Cardiac muscle cell (in vitro differentiated cells and primary cell): ENCODE data around the gene SMC1B. TPM values are rescaled to one million over a fixed set of nuclear protein-coding genes. Genes with fewer than 3 reads are reported as not detected.
A peak's percentile ranks its signal among the peaks of the same experiment; 100 is the strongest.

Experiments used
- DNase-seq, 2 donors: peaks; one replicate each; pipeline versions ENCODE4 v3.0.0 to v3.0.0-alpha.2; 2010 to 2017; ENCODE audit warnings: low read depth in 1 of 2, low spot score in 1 of 2
- H3K27ac ChIP-seq: fragments of 200-600 bp; sonication (generic); 2 replicates; pipeline ENCODE4 v1.5.1; 2016
- H3K27me3 ChIP-seq: fragments of 200-600 bp; sonication (generic); 2 replicates; pipeline ENCODE4 v1.6.0; 2016; ENCODE audit warnings: control low read depth
- H3K36me3 ChIP-seq: fragments of 200-600 bp; sonication (generic); 2 replicates; pipeline ENCODE4 v1.5.1; 2016; ENCODE audit warnings: control low read depth
- H3K4me1 ChIP-seq: fragments of 200-600 bp; sonication (generic); 2 replicates; pipeline ENCODE4 v1.8.1; 2017; ENCODE audit warnings: low read depth, mild to moderate bottlenecking, mixed run types
- H3K4me3 ChIP-seq: fragments of 200-600 bp; sonication (generic); 2 replicates; pipeline ENCODE4 v1.5.1; 2016; ENCODE audit warnings: mild to moderate bottlenecking
- H3K9me3 ChIP-seq: fragments of 200-600 bp; sonication (generic); 2 replicates; pipeline ENCODE4 v1.5.1; 2017; ENCODE audit warnings: low read depth, mild to moderate bottlenecking, control low read depth
- polyA plus RNA-seq: library from polyadenylated mRNA; unstranded; fragments of >200 nt; fragmentation: Nextera tagmentation; extraction: Ambion mirVana; gene quantifications from 2 replicates; pipeline ENCODE4 v1.2.1, GENCODE V29; 2016
- total RNA-seq: library from RNA; depleted of rRNA; stranded (reverse); fragments of >200 nt; gene quantifications from 2 replicates; pipeline ENCODE4 v1.2.3, GENCODE V29; 2016
- TF ChIP-seq, protein P1 (sequence below): IDR thresholded peaks from 2 replicates; pipeline ENCODE4 v1.5.1; 2012; ENCODE audit warnings: low read depth, mild to moderate bottlenecking, low read length

The SMC1B gene
- total and polyA plus RNA-seq, 2 experiments from 2014 or later, result 0.15 TPM; not detected in 1

DNA sequence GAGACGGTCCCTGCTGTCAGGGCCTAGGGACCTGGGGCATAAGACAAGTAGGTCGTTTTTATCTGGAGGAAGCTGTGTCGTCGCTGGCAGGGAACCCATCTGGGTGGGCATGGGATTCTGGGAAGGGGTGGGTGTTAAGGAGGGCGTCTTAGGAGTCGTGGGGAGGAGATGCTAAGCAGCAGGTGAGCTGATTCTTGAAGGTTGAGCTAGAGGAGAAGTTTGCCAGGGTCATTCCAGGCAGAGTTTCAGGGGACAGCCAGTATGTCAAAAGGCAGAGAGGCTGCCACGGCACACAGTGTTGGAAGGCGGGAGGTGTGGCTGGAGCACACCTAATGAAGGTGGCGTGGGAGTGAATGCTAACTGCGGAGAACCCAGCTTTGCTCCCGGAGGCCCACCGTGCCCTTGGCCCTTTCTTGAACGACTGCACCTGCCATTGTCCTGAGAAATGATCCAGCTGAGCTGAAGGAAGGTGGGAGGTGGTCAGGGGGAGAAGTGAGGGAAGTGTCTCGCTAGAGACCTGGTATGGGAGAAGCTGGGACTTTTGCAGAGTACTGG, 102.3 kb downstream of the SMC1B start:
- no peaks in the 10 kb centered on the region for H3K36me3 ChIP-seq
- H3K27me3 ChIP-seq, result no peaks in the 10 kb centered on the region
- H3K4me1 ChIP-seq, result peaks cover 30% of the 10 kb centered on the region
- peak overlapping the region; percentile 87 for H3K4me3 ChIP-seq
- no peaks in the 10 kb centered on the region for H3K9me3 ChIP-seq
- no peak overlapping the region for H3K27ac ChIP-seq
- TF ChIP-seq, protein P1, sequence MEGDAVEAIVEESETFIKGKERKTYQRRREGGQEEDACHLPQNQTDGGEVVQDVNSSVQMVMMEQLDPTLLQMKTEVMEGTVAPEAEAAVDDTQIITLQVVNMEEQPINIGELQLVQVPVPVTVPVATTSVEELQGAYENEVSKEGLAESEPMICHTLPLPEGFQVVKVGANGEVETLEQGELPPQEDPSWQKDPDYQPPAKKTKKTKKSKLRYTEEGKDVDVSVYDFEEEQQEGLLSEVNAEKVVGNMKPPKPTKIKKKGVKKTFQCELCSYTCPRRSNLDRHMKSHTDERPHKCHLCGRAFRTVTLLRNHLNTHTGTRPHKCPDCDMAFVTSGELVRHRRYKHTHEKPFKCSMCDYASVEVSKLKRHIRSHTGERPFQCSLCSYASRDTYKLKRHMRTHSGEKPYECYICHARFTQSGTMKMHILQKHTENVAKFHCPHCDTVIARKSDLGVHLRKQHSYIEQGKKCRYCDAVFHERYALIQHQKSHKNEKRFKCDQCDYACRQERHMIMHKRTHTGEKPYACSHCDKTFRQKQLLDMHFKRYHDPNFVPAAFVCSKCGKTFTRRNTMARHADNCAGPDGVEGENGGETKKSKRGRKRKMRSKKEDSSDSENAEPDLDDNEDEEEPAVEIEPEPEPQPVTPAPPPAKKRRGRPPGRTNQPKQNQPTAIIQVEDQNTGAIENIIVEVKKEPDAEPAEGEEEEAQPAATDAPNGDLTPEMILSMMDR, result no peak
- no peak for DNase-seq

DNA sequence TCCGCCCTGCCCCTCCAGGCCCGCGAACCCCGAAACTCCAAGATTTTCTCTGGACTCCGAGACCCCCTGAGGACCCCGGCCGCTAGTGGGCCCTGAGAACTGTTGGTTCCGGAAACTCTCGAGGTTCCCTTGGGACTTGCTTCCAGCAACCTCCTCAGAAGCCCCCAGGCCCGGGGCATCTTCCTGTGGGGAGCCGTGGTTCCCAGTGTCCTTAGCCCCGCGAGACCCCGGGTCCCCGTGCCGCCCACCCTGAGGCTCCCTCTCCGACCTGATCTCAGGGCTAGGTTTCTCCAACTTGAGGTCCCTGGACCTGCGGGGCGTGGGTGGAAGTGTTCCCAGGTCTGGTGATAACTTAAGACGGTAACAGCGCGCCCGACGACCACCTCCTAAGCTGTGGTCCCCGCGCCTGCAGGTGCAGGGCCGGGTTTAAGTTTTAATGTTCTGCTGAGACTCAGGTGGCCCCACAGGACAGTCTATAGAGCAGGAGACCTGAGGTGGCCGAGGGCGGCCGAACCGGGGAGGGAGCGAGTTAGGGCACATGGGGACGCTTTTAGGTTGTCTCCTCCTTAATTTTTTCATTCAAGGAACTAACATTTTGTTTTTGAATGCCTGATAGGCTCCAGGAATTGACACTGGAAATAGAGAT, 102.9 kb downstream of the SMC1B start:
- TF ChIP-seq, protein P1, result no peak
- H3K4me1 ChIP-seq, result peaks cover 28% of the 10 kb centered on the region
- DNase-seq, result no peak
- H3K36me3 ChIP-seq, result no peaks in the 10 kb centered on the region
- no peaks in the 10 kb centered on the region for H3K27me3 ChIP-seq
- H3K27ac ChIP-seq, result peak overlapping the region; percentile 73
- peak overlapping the region; percentile 87 for H3K4me3 ChIP-seq
- H3K9me3 ChIP-seq, result no peaks in the 10 kb centered on the region

DNA sequence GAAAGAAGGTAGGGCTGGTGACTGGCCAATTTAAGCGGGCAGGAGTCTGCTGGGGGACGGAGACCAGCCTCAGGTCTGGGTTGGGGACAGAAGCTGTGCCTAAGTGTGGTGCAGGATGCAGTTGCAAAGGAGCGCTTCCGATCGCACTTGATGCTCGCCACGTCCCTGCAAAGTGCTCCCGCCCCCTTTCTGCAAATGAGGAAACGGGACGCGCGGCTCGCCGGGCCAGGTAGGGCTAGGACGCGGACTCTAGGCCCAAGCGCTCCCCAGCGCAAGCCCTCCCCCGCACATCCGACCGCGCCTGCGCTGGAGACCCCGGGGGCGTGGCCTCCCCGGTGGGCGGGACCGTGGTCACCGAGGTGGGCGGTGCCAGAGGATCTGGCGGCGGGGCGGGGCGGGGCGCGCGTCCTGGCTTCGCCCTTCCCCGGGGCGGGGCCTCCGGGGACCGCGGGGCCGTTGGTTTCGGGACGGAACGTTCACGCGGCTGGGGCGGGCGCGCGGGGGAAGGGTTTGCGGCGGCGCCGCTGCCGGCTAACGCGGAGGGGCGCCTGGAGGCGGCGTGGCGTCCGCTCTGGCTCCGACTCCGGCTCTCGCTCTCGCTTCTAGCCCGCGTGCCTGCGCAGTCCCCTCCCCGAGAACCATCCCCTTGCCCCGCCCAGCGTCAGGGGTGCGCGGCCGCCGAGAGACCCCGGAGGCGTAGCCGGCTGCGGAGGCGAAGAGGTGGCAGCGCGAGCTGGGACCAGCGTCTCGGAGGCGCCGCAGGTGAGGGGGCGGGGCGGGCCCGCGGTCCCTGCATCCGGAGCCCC, 103.8 kb downstream of the SMC1B start, which contains the start of gene FAM118A:
Gene FAM118A, plus strand, starts transcription at position 513 of the 806 bp plus-strand sequence. CDS start 12,446 bp downstream, outside the sequence.
- H3K4me1 ChIP-seq, result peaks cover 21% of the 10 kb centered on the region
- no peaks in the 10 kb centered on the region for H3K9me3 ChIP-seq
- TF ChIP-seq, protein P1, result no peak
- H3K4me3 ChIP-seq, result peak within 1 kb of the TSS; percentile 87
- H3K27me3 ChIP-seq, result no peaks in the 10 kb centered on the region
- peak; percentile 96 for DNase-seq
- H3K27ac ChIP-seq, result peak within 1 kb of the TSS; percentile 73
- H3K36me3 ChIP-seq, result no peaks in the 10 kb centered on the region

DNA sequence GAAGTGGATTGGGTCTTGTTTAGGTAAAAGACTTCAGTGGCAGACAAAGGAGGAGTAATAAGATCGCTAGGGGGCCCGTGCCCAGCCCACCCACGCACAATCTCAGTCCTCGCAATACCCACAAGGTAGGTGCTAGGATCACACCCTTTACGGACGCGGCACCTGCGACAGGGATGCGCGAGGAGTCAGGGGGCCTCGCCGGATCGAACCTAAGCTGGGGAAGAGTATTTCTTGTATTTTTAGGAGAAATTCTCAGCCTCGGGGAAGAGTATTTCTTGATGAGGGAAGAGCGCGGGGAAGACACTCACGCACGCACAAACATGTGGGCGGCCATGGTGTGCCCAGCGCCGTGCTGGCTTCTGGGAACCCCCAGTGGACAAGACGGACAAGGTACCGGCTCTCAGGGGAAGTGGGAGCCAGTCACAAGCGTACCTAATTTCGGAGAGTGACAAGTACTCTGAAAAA, 104.4 kb downstream of the SMC1B start:
- TF ChIP-seq, protein P1, result no peak
- peaks cover 15% of the 10 kb centered on the region for H3K4me1 ChIP-seq
- no peaks in the 10 kb centered on the region for H3K27me3 ChIP-seq
- H3K36me3 ChIP-seq, result no peaks in the 10 kb centered on the region
- peak overlapping the region; percentile 87 for H3K4me3 ChIP-seq
- H3K27ac ChIP-seq, result peak overlapping the region; percentile 73
- no peaks in the 10 kb centered on the region for H3K9me3 ChIP-seq
- DNase-seq, result no peak

DNA sequence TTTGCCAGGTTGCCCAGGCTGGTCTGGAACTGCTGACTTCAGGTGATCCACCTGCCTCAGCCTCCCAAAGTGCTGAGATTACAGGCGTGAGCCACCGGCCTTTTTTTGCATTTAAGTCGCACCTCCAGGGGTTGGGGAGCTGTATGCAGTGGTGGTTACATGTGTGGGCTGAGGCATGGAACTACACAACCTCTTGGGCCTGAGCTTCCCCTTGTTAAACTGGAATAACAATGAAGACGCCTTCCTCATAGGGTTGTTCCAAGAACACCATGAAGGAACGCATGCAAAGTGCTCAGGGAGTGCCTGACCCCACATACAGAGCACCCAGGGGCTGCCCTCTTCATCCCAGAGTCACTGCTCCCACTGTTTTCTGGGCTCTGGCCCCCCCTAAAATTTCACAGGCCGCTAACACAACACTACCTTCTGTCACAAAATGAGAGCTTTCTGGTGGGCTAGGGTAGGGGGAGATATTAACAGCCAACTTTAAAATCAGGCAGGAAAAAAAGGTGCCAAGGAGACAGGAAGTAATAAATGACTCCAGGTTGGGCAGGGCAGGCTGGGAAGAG, 104.9 kb downstream of the SMC1B start:
- Histone ChIP-seq H3K9me3 (no peaks in the 10 kb centered on the region), H3K27ac (no peak overlapping the region), H3K4me3 (no peak overlapping the region), H3K36me3 (no peaks in the 10 kb centered on the region), H3K4me1 (peaks cover 10% of the 10 kb centered on the region), H3K27me3 (no peaks in the 10 kb centered on the region)
- TF ChIP-seq, protein P1, result no peak
- DNase-seq, result no peak
